Stimulated activated CD4-positive, alpha-beta T cell treated with anti-CD3 and anti-CD28 coated beads, Interleukin-2, amount 100 ng/mL, for 4 hours (primary cell): ENCODE data around the gene OR10AD1.
"Not testable (repeated sequence)": the region's sequence is repeated elsewhere in the genome, so short reads cannot be mapped to it uniquely, and the experiment has no call there.

ENCODE experiments used
- DNase-seq: peaks from one replicate; pipeline ENCODE4 v3.0.0-alpha.2; 2020; ENCODE audit warnings: low read depth

The OR10AD1 gene, protein sequence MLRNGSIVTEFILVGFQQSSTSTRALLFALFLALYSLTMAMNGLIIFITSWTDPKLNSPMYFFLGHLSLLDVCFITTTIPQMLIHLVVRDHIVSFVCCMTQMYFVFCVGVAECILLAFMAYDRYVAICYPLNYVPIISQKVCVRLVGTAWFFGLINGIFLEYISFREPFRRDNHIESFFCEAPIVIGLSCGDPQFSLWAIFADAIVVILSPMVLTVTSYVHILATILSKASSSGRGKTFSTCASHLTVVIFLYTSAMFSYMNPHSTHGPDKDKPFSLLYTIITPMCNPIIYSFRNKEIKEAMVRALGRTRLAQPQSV

DNA sequence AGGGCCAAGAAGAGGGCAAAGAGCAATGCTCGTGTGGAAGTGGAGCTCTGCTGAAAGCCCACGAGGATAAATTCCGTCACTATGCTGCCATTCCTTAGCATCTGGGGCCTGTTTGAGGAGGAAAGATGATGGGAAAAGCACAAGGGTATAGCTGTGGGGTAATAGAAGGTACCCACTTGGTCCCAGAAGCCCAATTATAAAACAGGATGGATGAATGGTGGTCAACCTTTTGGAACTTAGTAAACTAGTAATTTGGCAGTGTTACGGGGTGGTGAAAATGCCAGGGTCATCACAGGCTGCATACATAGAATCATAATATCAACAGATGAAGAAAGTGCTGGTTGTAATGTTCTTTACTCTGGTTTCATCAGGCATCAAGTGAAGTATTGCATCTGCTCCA is at the start of gene OR10AD1:
TSS of gene OR10AD1 (minus strand) at position 101 of the 400 bp plus-strand sequence. CDS start at position 101, 0 bp downstream.
- DNase-seq, result no peak

GRCh38 chr12:48247181-48247966 is 44.3 kb upstream of the OR10AD1 start:
- no peak for DNase-seq

- DNase-seq, result no peak
Observed at GRCh38 chr12:48237162-48237561, 34.1 kb upstream of the OR10AD1 start.

DNA sequence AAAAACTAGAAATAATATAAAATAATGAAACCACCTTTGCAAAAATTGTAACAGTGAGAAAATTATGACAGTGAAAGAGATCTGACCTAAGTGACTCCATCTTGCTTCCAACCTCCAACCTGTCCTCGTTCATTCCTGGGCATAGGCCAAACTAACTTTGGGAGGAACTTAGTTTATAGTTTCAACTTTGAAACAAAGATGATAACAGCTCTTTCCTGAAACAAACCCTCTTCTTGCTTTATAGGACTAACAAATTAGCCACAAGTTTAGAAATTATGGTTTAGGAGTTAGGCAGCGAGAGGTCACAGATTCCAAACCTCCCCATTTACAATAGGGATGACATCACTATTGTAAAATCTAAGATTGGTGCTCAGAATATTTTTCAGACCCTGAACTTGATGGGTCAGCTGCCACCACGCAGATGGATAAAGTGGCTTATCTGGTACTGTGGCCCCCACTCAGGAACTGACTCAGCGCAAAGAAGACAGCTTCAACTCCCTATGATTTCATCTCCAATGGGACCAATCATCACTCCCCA is 32.8 kb upstream of the OR10AD1 start:
- no peak for DNase-seq

DNA sequence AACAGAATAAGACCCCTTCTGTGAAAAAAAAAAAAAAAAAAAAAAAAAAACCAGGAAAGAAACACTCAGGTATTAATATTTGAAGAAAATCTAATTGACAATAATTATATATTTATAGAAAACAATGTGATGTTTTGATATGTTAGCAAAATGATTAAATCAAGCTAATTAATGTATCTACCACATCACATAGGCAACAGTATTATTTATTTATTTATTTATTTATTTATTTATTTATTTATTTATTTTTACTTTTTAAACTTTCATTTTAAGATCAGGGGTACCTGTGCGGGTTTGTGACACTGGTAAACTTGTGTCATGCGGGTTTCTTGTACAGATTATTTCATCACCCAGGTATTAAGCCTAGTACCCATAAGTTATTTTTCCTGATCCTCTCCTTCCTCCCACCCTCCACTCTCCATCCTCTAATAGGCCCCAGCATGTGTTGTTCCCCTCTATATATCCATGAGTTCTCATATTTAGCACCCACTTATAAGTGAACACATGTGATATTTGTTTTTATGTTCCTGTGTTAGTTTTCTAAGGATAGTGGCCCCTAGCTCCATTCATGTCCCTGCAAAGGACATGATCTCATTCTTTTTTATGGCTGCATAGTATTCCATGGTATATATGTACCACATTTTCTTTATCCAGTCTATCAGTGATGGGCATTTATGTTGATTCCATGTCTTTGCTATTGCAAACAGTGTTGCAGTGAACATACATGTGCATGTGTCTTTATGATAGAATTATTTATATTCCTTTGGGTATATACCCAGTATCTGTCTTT is 28.3 kb upstream of the OR10AD1 start:
- not testable (repeated sequence) for DNase-seq

- not testable (repeated sequence) for DNase-seq
Observed at GRCh38 chr12:48224533-48224932, 21.4 kb upstream of the OR10AD1 start.

GRCh38 chr12:48221645-48222044 is 18.6 kb upstream of the OR10AD1 start:
- no peak for DNase-seq

- no peak for DNase-seq
Observed at GRCh38 chr12:48220701-48221100, 17.6 kb upstream of the OR10AD1 start.

- DNase-seq, result no peak
Observed at GRCh38 chr12:48219631-48220030, 16.5 kb upstream of the OR10AD1 start.

DNA sequence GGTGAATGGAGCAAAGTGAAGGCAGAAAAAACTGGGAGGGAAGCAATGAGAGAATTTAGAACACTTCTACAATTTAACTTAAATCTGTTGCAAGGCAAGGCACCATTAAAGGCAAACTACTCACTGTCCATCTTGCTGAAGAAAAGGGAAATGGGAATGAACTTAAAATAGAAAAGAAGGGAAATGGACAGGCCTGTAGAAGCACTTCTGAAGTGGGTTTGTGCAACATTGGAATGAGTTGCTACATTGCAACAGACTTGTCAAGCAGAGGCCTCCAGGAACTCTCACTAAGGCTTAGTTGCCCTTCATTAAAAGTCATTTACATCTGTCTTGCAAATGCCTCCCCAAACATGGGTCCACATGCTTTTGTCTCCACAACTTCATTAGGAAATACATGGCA is 13.7 kb upstream of the OR10AD1 start:
- DNase-seq, result no peak

GRCh38 chr12:48209495-48209894 is 6.4 kb upstream of the OR10AD1 start:
- not testable (repeated sequence) for DNase-seq

- no peak for DNase-seq
Observed at GRCh38 chr12:48202766-48203165, 326 bp downstream of the OR10AD1 start.

- DNase-seq, result no peak
Observed at GRCh38 chr12:48201516-48201915, 1.6 kb downstream of the OR10AD1 start.

DNA sequence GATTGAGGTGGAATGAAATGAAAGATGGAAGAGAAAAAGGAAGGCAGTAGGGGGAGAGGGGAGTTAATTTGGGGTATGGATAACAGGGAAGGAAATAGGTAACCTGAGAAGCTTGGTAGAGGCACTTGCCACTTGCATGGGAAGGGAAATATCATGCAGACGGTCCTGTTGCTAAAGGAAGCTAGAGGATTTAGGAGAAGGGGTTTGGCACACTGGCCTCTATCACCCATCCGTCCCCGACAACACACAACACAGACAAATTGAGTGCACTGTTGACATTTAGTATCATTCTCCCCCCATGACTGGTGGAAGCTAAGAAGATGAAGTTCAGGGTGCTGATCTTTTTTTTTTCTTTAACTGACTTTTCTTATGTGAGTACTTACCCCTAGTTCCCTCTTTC is 2.0 kb downstream of the OR10AD1 start:
- no peak for DNase-seq

DNA sequence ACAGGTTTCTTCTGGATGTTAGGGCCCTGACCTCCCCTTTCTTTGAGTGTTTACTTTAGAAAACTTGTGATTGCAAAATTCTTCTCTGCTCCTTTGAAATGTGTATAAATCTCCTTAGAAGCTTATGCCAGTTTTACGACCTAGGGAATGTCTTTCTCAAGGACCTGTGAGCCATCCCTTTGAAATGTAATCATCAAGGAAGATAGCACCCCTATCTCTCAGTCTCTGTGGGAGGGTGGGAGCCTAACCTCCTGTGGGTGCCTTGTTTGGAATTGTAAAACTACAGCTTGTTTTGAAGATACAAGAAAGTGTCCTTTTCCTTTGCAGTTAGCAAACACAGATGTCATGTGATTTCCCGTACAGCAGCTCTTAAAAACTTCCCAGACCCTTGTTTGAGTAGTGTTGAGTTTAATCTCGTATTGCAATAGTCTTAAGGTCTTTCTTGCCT is 3.3 kb downstream of the OR10AD1 start:
- DNase-seq, result peak; percentile 24

GRCh38 chr12:48198985-48199384 is 4.1 kb downstream of the OR10AD1 start:
- DNase-seq, result no peak

DNA sequence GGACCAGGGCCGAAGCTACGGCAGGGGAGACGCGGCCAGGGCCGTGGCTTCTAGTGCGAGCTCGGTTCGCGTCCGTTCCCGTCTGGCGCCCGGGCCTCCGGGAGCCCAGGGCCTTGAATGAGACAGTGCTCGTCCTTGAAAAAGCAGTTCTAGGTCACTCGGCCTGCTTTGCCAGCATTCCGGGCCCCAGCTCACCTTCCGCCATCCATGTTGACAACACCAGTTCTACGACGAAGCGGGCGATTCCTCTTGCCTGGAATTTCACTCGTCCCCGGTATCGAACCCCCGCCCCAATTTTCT is 4.5 kb downstream of the OR10AD1 start:
- DNase-seq, result no peak

GRCh38 chr12:48197971-48198671 is 5.0 kb downstream of the OR10AD1 start:
- peak; percentile 81 for DNase-seq

DNA sequence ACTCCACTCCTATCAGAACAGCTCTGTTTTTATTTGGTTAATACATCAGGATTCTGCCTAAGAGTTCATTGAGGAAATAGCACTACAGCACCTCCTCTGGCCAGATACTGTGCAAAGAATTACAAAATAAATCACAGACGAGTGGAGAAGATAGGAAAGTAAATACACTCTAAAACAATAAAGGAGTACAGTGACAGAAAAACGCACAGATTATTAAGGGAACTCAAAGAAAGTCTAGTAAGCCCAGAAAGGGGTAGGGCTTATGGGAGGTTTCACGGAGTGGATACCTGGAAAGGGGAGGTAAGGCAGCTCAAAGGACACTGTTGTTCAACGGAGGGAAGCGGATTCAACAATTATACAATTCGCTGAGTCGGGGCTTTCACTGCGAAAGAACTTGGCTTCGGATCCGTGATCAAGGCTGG is 5.5 kb downstream of the OR10AD1 start:
- no peak for DNase-seq

DNA sequence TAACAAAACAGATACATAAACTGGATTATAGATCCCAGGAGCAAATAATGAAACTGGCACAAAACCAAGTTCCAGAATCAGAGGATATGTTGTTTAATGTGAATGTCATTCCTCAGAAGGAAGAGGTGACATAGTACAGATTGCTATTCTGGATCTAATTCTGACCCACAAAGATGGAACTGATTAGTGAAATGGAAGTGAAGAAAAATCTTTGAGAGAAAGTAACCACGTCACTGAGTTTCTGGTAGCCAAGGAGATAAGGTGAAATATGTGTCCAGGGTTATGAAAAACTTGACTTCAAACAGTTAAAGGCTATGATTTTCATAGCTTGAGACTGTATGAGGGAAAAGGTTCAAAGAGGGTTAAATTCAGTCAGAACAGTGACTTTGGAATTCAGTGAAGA is 8.3 kb downstream of the OR10AD1 start:
- DNase-seq, result no peak

DNA sequence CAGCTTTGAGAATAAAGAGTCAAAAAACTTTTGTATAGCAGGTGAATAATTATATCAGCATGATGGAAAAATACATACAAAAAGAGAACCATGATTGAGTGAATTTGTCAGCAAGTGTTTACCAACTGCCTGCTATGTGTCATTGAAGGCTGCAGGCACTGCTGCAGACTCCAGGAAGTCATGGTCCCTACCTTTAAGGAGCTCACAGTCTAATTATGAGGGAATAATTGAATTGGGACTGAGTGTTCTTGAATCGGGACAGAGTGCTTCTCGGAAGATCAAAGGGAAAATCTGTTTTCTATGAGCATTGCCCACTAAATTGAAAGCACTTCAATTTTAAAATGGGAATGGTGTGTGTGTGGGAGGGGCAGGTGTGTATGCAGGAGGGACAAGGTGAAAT is 9.5 kb downstream of the OR10AD1 start:
- no peak for DNase-seq

- DNase-seq, result no peak
Observed at GRCh38 chr12:48192861-48193260, 10.2 kb downstream of the OR10AD1 start.
